Loucy (cell line): ENCODE data around the gene HCRTR2.

ENCODE experiments used
- EZH2phosphoT487 ChIP-seq: fragments of 200-600 bp; IDR thresholded peaks from 2 replicates; pipeline ENCODE4 v1.6.1; 2018; ENCODE audit warnings: antibody characterized with exemption, mild to moderate bottlenecking, moderate library complexity, borderline replicate concordance
- TF ChIP-seq, protein P1 (sequence below): fragments of 200-600 bp; sonication (generic); conservative IDR thresholded peaks from 2 replicates; pipeline ENCODE4 v1.5.1; 2014; ENCODE audit warnings: mild to moderate bottlenecking, antibody characterized with exemption, low read length

- TF ChIP-seq, protein P1, sequence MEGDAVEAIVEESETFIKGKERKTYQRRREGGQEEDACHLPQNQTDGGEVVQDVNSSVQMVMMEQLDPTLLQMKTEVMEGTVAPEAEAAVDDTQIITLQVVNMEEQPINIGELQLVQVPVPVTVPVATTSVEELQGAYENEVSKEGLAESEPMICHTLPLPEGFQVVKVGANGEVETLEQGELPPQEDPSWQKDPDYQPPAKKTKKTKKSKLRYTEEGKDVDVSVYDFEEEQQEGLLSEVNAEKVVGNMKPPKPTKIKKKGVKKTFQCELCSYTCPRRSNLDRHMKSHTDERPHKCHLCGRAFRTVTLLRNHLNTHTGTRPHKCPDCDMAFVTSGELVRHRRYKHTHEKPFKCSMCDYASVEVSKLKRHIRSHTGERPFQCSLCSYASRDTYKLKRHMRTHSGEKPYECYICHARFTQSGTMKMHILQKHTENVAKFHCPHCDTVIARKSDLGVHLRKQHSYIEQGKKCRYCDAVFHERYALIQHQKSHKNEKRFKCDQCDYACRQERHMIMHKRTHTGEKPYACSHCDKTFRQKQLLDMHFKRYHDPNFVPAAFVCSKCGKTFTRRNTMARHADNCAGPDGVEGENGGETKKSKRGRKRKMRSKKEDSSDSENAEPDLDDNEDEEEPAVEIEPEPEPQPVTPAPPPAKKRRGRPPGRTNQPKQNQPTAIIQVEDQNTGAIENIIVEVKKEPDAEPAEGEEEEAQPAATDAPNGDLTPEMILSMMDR: no peak
- no peak for TF ChIP-seq EZH2phosphoT487
Observed at GRCh38 chr6:55175078-55176049, 1.0 kb downstream of the HCRTR2 start.
